Fibroblast of upper back skin (primary cell): ENCODE measurements around the gene TEKT4.
"Not testable (repeated sequence)": the region's sequence is repeated elsewhere in the genome, so short reads cannot be mapped to it uniquely, and the experiment has no call there.

Experiments used
- DNase-seq: peaks from one replicate; pipeline ENCODE4 v3.0.0-alpha.2; 2013

The TEKT4 gene

GRCh38 chr2:94876523-94876863 lies 5.3 kb downstream of the TEKT4 start:
- no peak for DNase-seq

- no peak for DNase-seq
These were observed 5.9 kb downstream of the TEKT4 start for GRCh38 chr2:94877129-94877528.

DNA sequence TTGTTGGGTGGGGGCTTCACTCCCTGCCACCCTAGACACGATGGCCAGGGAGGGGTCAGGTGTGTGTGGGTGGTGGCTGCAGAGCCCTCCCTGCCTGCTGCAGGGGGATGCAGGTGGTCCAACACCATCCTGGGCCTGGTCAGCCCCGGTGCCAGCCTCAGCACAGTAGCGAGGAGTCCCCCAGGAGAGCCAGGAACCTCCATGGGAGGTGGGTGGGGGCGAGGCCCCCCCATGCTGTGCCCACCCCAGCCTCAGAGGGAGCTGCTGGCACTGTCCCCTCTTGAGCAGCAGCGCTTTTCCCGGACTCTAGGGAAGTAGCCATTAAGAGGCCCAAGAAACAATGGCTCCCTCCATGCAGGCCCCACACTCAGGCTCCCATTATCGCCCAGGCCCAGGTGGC lies 7.3 kb downstream of the TEKT4 start:
- not testable (repeated sequence) for DNase-seq

DNA sequence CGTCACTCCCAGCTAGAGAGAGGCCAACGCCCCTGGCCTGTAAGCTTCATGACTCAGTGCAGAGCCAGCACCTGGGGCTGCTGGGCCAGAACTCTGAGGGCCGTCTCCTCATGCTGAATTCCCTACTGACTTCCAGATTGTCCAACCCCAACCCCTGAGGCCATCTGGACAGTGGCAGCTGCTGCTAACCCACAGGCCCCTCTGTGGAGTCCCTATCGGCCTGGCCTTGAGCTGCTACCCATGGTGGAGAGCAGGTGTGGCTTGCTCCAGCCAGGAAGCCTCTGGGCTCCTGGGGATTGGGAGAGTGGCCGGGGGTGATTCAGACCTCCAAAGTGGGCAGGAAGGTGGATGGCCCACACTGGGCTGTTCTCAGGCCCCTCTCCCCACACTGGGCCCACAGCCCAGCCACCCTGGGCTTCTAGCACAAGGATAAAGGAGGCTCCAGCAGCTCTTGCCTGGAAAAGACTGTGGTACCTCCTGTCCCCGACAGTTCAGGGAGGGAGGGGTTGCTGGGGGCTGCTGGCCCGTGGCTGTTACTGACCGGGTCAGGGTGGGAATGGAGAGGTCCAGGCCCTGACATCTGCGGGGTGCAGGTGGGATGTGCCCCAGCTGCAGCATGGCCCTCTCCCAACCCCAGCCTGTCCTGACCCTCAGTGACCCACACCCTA lies 8.2 kb downstream of the TEKT4 start:
- no peak for DNase-seq

DNA sequence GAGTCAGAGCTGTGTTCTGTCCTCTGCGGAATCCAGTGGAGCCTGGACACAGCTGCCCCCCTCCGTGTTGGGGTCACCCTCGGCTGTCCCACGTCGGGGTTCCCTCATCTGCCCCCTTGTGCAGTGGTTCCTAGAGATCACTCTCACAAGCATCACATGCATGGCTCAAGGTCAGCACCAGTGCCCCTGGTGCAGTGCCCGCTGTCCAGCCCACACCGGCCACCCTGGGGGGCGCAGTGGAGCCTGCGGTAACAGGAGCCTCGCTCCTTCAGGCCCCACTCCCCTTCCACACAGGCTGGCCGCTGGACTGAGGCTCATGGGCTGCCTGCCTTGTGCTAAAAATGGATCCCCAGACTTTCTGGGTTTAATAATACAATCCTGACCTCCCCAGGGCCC lies 8.8 kb downstream of the TEKT4 start:
- DNase-seq = no peak

DNA sequence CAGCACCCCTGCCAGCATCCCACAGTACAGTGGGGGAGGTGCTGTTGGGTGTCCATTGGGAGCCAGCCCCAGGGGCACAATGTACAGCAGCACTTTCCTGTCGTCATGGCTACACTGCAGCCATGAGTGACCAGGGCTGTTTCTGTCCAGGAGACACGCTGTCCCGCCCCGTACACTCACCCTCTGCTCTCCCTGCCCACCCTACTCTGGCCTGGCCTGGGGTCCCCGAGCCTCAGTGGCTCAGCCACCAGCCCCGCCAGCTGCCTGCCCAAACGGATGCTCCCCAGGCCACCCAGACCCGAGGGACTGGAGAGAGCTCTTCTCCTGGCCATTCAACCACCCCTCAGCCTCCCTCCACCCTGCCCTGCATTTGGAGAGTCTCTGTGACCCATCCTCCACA lies 9.3 kb downstream of the TEKT4 start:
- DNase-seq = no peak

DNA sequence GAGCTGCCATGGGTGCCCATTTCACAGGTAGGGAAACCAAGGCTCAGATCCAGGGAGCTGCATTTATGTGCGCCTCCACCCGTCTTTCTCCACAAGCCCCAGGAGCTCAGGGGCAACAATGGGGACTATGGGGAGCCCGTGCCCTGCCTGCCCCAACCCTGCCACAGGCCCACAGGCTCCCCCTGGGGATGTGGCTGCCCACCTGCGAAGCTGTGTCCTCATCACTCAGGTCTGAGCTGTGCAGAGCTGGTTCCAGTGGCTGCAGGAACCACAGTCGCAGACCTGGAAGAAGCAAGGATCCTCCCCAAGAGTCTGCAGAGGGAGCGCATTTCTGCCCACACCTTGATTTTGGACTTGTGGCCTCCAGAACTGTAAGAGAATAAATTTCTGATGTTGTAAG lies 9.8 kb downstream of the TEKT4 start:
- no peak for DNase-seq

- no peak for DNase-seq
These were observed 19.0 kb downstream of the TEKT4 start for GRCh38 chr2:94890234-94890633.

DNA sequence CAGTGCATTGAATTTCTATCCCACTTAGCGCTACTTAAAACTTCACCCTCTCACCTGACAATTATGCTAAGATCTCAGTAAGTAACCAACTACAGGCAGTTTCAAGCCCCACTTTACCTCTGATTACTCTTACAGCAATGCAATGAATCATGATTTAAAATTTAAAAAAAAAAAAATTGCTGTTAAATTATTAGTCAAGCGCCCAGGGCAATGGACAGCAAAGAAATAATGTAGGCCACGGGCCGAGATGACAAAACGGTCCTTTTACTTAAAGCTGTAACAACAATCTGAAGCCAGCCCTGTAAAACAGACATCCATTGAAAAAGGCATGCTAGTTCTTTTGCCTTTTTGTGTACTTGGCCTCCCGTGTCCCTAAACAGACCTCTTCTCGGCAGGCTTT lies 24.0 kb downstream of the TEKT4 start:
- not testable (repeated sequence) for DNase-seq

- DNase-seq = not testable (repeated sequence)
These were observed 35.7 kb downstream of the TEKT4 start for GRCh38 chr2:94906976-94907375.

GRCh38 chr2:94923196-94923595 lies 52.0 kb downstream of the TEKT4 start:
- DNase-seq = no peak

GRCh38 chr2:94924999-94925398 lies 53.8 kb downstream of the TEKT4 start:
- not testable (repeated sequence) for DNase-seq
